ENCODE results near the gene PXN.
A peak's percentile ranks its signal among the peaks of the same experiment; 100 is the strongest.
"Not testable (repeated sequence)": the region's sequence is repeated elsewhere in the genome, so short reads cannot be mapped to it uniquely, and the experiment has no call there.

PXN gene

DNA sequence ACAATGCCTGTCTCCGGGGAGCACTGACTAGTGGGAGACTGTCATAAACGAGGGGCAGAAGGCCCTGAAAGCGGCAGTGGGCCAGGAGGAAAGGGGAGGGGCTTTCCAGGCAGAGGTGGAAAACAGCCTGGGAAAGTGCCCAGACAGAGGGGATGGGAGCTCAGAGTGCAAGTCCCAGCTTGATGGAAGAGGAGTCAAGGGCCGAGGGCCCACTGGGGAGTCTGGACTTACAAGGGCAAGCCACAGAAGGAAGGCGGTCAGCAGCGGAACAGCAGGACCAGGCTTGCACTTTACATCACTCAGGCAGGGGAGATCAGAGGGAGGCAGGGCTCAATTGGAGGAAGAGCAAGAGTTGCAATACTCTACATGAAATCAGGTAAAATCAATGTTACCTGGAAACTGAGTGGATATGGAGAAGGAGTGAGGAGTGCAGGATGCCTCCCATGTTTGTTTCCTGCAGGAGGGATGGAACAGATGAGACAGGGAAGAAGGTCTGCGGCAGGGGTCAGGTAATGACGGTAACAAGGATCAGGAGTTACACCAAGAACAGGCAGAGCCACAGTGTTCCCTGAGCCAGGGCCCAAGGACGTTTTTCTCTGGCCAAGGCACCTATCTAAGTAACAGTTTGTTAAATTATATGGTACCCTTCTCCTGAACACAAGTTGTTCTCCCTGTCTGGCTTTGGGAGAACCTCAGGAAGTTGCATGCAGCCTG, 23.8 kb downstream of the PXN start:
- H3K4me3 Mint-ChIP-seq, result no peak overlapping the region
- peak overlapping the region; percentile 22 for H3K27ac Mint-ChIP-seq
- CTCF ChIA-PET, result interaction anchor here (1.4 to 9.2 kb wide), 2 partner anchors 12 to 23 kb away, joined by 5 to 87 read pairs; partner anchors contain the start of gene PXN
- DNase-seq, result no peak
- peaks cover 72% of the 10 kb centered on the region for H3K4me1 Mint-ChIP-seq
- peaks cover 41% of the 10 kb centered on the region for H3K36me3 Mint-ChIP-seq
- H3K27me3 Mint-ChIP-seq, result no peaks in the 10 kb centered on the region
- H3K9me3 Mint-ChIP-seq, result no peaks in the 10 kb centered on the region

- no peaks in the 10 kb centered on the region for H3K27me3 Mint-ChIP-seq
- CTCF ChIA-PET, result interaction anchor here (7.0 to 9.2 kb wide), 2 partner anchors 11 to 25 kb away, joined by 73 to 87 read pairs; partner anchors contain the start of gene PXN
- H3K4me3 Mint-ChIP-seq, result no peak overlapping the region
- peaks cover 78% of the 10 kb centered on the region for H3K4me1 Mint-ChIP-seq
- H3K9me3 Mint-ChIP-seq, result no peaks in the 10 kb centered on the region
- H3K36me3 Mint-ChIP-seq, result peaks cover 42% of the 10 kb centered on the region
- H3K27ac Mint-ChIP-seq, result peak overlapping the region; percentile 64
- DNase-seq, result no peak
Measured at GRCh38 chr12:120240495-120240833, 25.1 kb downstream of the PXN start.

- Mint-ChIP-seq H3K27me3 (no peaks in the 10 kb centered on the region), H3K4me1 (peaks cover 80% of the 10 kb centered on the region), H3K9me3 (no peaks in the 10 kb centered on the region), H3K27ac (peak overlapping the region; percentile 80), H3K36me3 (peaks cover 38% of the 10 kb centered on the region), H3K4me3 (no peak overlapping the region)
- DNase-seq, result no peak
- CTCF ChIA-PET, result interaction anchor here (7.0 to 9.2 kb wide), 2 partner anchors 11 to 25 kb away, joined by 73 to 87 read pairs; partner anchors contain the start of gene PXN
Measured at GRCh38 chr12:120239776-120240494, 25.6 kb downstream of the PXN start.

DNA sequence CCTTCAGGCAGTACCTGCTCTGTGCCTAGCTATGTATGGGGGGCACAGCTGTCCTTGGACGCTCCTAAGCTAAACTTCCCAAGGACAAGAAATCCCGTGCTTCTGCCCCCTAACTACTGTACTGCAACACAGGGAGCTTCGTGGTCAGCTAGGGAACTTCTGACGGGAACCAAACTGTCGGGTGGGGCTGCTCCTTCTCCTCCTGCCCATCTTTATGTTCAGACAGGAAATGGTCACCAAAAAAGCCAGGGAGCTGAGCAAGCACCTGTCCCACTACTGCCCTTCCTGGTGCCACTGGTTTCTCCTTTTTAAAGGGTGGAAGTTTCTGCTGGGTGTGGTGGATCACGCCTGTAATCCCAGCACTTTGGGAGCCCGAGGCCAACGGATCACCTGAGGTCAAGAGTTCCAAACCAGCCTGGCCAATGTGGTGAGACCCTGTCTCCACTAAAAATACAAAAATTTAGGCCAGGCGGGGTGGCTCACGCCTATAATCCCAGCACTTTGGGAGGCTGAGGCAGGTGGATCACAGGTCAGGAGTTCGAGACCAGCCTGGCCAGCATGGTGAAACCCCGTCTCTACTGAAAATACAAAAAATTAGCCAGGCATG, 26.6 kb downstream of the PXN start:
- no peak overlapping the region for H3K27ac Mint-ChIP-seq
- H3K4me1 Mint-ChIP-seq, result peaks cover 87% of the 10 kb centered on the region
- no peaks in the 10 kb centered on the region for H3K27me3 Mint-ChIP-seq
- CTCF ChIA-PET, result interaction anchor here (2.2 to 9.2 kb wide), 4 partner anchors 10 to 26 kb away, joined by 8 to 87 read pairs (median 50); partner anchors contain the start of gene PXN
- H3K4me3 Mint-ChIP-seq, result no peak overlapping the region
- no peak for DNase-seq
- peaks cover 34% of the 10 kb centered on the region for H3K36me3 Mint-ChIP-seq
- H3K9me3 Mint-ChIP-seq, result no peaks in the 10 kb centered on the region

DNA sequence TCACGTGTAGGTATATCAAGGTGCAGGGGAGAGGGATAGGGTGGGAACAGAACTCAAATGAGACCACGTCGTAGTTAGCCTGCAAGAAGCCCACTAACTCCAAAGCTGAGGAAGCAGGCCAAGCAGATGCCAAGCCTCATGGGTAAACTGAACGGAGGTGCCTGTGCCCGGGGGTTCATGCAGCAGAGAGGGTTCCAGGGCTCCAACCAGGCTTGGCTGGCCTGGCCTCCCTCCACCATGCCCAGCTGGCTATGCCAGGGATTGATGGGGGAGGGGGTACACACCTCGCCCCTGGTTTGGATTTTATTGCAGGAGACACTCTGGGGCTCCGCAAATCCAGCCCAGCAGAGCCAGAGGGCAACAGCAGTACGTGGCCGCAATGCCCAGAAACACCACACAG, 27.3 kb downstream of the PXN start:
- H3K36me3 Mint-ChIP-seq, result peaks cover 33% of the 10 kb centered on the region
- peaks cover 87% of the 10 kb centered on the region for H3K4me1 Mint-ChIP-seq
- H3K27me3 Mint-ChIP-seq, result no peaks in the 10 kb centered on the region
- no peak for DNase-seq
- CTCF ChIA-PET, result interaction anchor here (1.2 to 9.2 kb wide), 5 partner anchors 9 to 27 kb away, joined by 4 to 87 read pairs (median 27); partner anchors contain the start of gene PXN
- no peaks in the 10 kb centered on the region for H3K9me3 Mint-ChIP-seq
- no peak overlapping the region for H3K27ac Mint-ChIP-seq
- H3K4me3 Mint-ChIP-seq, result no peak overlapping the region

DNA sequence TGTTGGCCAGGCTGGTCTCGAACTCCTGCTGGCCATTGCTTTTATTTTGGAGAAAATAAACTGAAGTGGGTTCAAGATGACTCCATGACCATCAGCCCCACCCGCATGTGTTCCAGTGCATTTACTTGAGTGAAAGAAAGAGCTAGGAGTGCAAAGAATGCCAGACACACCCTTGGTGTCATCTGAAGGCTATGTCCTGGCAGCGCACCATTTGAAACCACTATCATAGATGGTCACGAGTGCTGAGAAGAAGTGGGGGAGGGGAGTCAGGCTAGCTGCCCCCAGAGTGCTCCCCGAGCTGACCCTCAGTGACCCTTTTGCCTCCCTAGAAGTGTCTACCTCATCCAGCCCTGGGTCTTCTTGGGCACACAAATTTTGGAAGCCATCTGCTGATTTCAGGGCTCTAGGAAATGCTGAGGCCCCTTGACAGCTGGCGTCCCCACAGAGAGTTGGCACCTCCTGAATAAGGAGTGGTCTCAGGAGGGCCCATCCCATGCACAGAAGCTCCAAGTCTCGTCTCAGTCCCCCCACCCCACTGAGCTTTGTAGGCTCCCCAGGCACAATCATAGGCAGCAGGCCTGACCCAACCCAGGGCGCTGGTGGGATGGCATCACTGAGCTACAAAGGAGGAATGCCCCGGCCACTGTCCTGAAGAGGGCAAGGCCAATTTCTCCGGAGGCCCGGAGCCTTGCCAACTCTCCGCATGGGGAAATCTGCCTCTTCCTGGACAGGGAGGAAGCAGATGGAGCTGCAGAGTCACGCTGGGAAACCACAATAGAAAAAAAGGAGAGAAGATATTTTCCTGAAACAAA, 28.0 kb downstream of the PXN start:
- Mint-ChIP-seq H3K9me3 (no peaks in the 10 kb centered on the region), H3K27me3 (no peaks in the 10 kb centered on the region), H3K27ac (no peak overlapping the region), H3K4me3 (no peak overlapping the region), H3K4me1 (peaks cover 88% of the 10 kb centered on the region), H3K36me3 (peaks cover 35% of the 10 kb centered on the region)
- CTCF ChIA-PET, result interaction anchor here (1.2 to 9.2 kb wide), 5 partner anchors 8 to 28 kb away, joined by 4 to 87 read pairs (median 27); partner anchors contain the start of gene PXN
- no peak for DNase-seq

- CTCF ChIA-PET, result interaction anchor here (1.7 to 9.2 kb wide), 5 partner anchors 7 to 29 kb away, joined by 3 to 87 read pairs (median 27); partner anchors contain the start of gene PXN
- not testable (repeated sequence) for DNase-seq, H3K9me3 Mint-ChIP-seq, H3K27ac Mint-ChIP-seq, H3K4me3 Mint-ChIP-seq, H3K27me3 Mint-ChIP-seq
- peaks cover 89% of the 10 kb centered on the region for H3K4me1 Mint-ChIP-seq
- H3K36me3 Mint-ChIP-seq, result peaks cover 38% of the 10 kb centered on the region
Measured at GRCh38 chr12:120236809-120237208, 28.7 kb downstream of the PXN start.

- Mint-ChIP-seq H3K4me3 (no peak overlapping the region), H3K36me3 (peaks cover 35% of the 10 kb centered on the region), H3K27ac (peak overlapping the region; percentile 49), H3K4me1 (peaks cover 91% of the 10 kb centered on the region), H3K9me3 (no peaks in the 10 kb centered on the region), H3K27me3 (no peaks in the 10 kb centered on the region)
- CTCF ChIA-PET, result interaction anchor here (1.0 to 9.2 kb wide), 7 partner anchors 6 to 30 kb away, joined by 3 to 87 read pairs (median 3); partner anchors contain the start of gene PXN
- peak; percentile 38 for DNase-seq
Measured at GRCh38 chr12:120235369-120236323, 29.9 kb downstream of the PXN start.

- peaks cover 91% of the 10 kb centered on the region for H3K4me1 Mint-ChIP-seq
Measured at GRCh38 chr12:120234643-120235368, 30.7 kb downstream of the PXN start.

DNA sequence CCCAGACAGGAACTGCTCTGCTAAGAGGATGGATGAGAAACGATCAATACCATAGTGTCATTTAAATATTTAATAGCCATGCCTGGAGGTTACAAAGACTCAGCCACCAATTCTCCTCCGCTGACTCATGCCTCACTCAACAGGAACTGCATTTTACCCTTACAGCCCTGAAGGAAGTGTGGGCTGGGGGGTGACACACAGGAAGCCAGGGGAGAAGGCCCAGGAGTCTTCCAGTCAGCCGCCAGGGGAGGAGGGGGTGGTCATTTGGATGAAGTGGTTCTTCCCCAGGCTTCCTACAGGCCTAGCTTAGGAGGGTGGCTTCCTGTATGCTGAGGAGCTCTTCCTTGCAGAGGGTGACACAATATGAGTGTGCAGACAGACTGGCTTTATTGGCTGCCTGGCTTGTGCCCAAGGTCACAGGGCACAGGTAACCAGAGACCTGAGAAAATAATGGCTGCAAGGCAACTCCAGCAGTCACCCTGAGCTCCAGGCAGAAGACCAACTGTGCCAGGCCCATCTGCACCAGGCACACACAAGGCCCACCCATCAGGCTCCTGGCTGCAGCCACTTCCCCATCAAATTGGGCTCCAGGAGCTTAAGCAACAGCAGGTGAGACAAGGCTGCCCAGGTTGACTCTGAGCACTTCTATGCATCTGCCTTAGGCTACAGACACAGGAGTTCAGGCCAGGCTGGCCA, 34.1 kb downstream of the PXN start:
- Mint-ChIP-seq H3K9me3 (no peaks in the 10 kb centered on the region), H3K4me3 (peak overlapping the region; percentile 62), H3K4me1 (peaks cover 97% of the 10 kb centered on the region), H3K27me3 (no peaks in the 10 kb centered on the region), H3K36me3 (peaks cover 24% of the 10 kb centered on the region), H3K27ac (peak overlapping the region; percentile 95)
- CTCF ChIA-PET, result interaction anchor here (1.3 to 14.9 kb wide), 6 partner anchors 9 to 61 kb away, joined by 3 to 773 read pairs (median 19); partner anchors contain the start of genes PXN, RNU4-1, RNU4-2 and RPLP0
- DNase-seq, result peak; percentile 80

More at GRCh38 chr12:120234643-120235368, 30.7 kb downstream of the PXN start:
- no peaks in the 10 kb centered on the region for H3K27me3 Mint-ChIP-seq
- CTCF ChIA-PET, result interaction anchor here (1.0 to 7.0 kb wide), 4 partner anchors 9 to 31 kb away, joined by 3 to 73 read pairs (median 15); partner anchors contain the start of gene PXN
- H3K9me3 Mint-ChIP-seq, result no peaks in the 10 kb centered on the region
- H3K36me3 Mint-ChIP-seq, result peaks cover 29% of the 10 kb centered on the region
- DNase-seq, result no peak
- H3K4me3 Mint-ChIP-seq, result no peak overlapping the region
- peak overlapping the region; percentile 29 for H3K27ac Mint-ChIP-seq

DNA sequence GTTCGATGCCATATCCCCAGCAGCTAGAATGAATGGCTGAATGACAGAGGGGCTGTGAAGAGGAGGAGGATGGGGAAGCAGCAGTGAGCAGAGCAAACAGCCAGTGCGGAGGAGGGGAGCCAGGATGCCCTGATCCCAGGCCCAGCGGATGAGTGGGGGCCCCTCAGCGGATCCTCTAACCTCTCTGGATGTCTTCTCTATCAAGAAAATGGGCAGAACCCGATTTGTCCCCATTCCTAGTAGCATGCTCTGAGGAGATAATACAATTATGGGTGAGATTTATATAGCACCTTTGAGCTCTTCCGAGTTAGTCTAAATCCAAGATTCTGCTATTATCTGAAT, 34.6 kb downstream of the PXN start:
- H3K9me3 Mint-ChIP-seq, result no peaks in the 10 kb centered on the region
- H3K27me3 Mint-ChIP-seq, result no peaks in the 10 kb centered on the region
- H3K36me3 Mint-ChIP-seq, result peaks cover 29% of the 10 kb centered on the region
- CTCF ChIA-PET, result interaction anchor here (1.3 to 14.9 kb wide), 7 partner anchors 10 to 62 kb away, joined by 3 to 773 read pairs (median 7); partner anchors contain the start of genes PXN, RNU4-1, RNU4-2 and RPLP0
- DNase-seq, result no peak
- H3K4me1 Mint-ChIP-seq, result peaks cover 98% of the 10 kb centered on the region
- H3K4me3 Mint-ChIP-seq, result peak overlapping the region; percentile 62
- peak overlapping the region; percentile 95 for H3K27ac Mint-ChIP-seq

Measured in activated naive CD4-positive, alpha-beta T cell treated with anti-CD3 and anti-CD28 coated beads, Interleukin-2, amount 10 ng/mL, durations not matched to agents 7 days and 5 days (primary cell).